Neural progenitor cell (in vitro differentiated cells): Measurements from ENCODE around the gene PET100.

Source experiments
- CTCF ChIP-seq: fragments of 200-600 bp; sonication (generic); IDR thresholded peaks from 2 replicates; pipeline ENCODE4 v1.5.1; 2017; ENCODE audit warnings: antibody characterized with exemption, mild to moderate bottlenecking
- EZH2 ChIP-seq: fragments of 200-600 bp; sonication (generic); IDR thresholded peaks from 2 replicates; pipeline ENCODE4 v1.6.1; 2017; ENCODE audit warnings: antibody characterized with exemption, mild to moderate bottlenecking, moderate library complexity

- no peak for TF ChIP-seq CTCF
- no peak for TF ChIP-seq EZH2
These were observed 6.7 kb downstream of the PET100 start for GRCh38 chr19:7636317-7636690.
